ENCODE measurements around the gene PLEKHH2.

DNA sequence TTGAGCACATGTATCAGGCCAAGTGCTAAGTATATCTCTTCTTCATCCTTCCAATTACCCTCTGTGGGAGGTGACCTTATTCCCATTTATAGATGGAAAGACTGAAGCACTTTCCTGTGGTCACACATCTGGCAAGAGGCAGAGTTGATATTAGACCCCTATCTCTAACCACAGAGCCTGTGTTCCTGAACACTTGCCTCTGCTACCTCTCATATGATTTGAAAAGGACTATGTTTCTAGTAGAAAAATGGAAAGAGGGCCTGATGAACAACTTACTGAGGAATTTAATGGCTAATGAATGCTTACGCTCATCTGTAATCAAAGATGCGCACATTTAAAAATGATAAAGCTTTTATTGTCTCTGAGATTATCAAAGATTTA lies 90.6 kb downstream of the PLEKHH2 start:
- no peak for TF ChIP-seq CTCF (IDR thresholded peaks at IDR 0.05; ENCODE audit: insufficient read depth, low read length)
- no peak for TF ChIP-seq GABPA (IDR thresholded peaks at IDR 0.05; ENCODE audit: low read depth)

Data from HL-60 (cell line).